HepG2 (cell line): ENCODE measurements around the gene LITAFD. TPM values are rescaled to one million over a fixed set of nuclear protein-coding genes. Genes with fewer than 3 reads are reported as not detected.
A peak's percentile ranks its signal among the peaks of the same experiment; 100 is the strongest.

ENCODE experiments used
- DNMT1 ChIP-seq: sonication (generic); formaldehyde crosslinking; IDR thresholded peaks from 2 replicates; pipeline ENCODE4 v1.5.1; 2020; ENCODE audit warnings: mild to moderate bottlenecking, missing genetic modification reagents
- HNRNPUL1 ChIP-seq: fragments of 200-400 bp; formaldehyde crosslinking; IDR thresholded peaks from 2 replicates; pipeline ENCODE4 v1.6.1; 2017; ENCODE audit warnings: low read depth, mild to moderate bottlenecking, low read length, moderate library complexity
- KMT2A ChIP-seq: sonication (generic); formaldehyde crosslinking; IDR thresholded peaks from 2 replicates; pipeline ENCODE4 v1.4.0; 2020; ENCODE audit warnings: missing genetic modification reagents
- PITX1 ChIP-seq: sonication (generic); formaldehyde crosslinking; IDR thresholded peaks from 2 replicates; pipeline ENCODE4 v1.5.1; 2020; ENCODE audit warnings: mild to moderate bottlenecking, missing genetic modification reagents
- POLR2AphosphoS2 ChIP-seq: IDR thresholded peaks from 2 replicates; pipeline ENCODE4 v1.6.1; 2011; ENCODE audit warnings: low read depth, low read length, improper control_type of control experiment
- RBM22 ChIP-seq: fragments of 200-400 bp; formaldehyde crosslinking; optimal IDR thresholded peaks from 2 replicates; pipeline ENCODE3; 2017; ENCODE audit warnings: mild to moderate bottlenecking, low read length, moderate library complexity
- SAFB2 ChIP-seq: sonication (generic); formaldehyde crosslinking; IDR thresholded peaks from 2 replicates; pipeline ENCODE4 v1.5.1; 2020; ENCODE audit warnings: missing genetic modification reagents, low read depth, mild to moderate bottlenecking, borderline replicate concordance
- SMARCC2 ChIP-seq: fragments of 450-650 bp; IDR thresholded peaks from 2 replicates; pipeline ENCODE4 v1.6.1; 2017; ENCODE audit warnings: antibody characterized with exemption, mild to moderate bottlenecking
- ZNF687 ChIP-seq: sonication (generic); formaldehyde crosslinking; IDR thresholded peaks from 2 replicates; pipeline ENCODE4 v1.5.1; 2020; ENCODE audit warnings: mild to moderate bottlenecking, missing genetic modification reagents, moderate library complexity
- polyA plus RNA-seq, 8 experiments: library from polyadenylated mRNA; depleted of rRNA in 3 of 8; stranded (reverse) in 7 of 8; unstranded in 1 of 8; fragments of >200 nt; fragmentation: Illumina TruSeq in 4 of 8; extraction: Trizol in 4 of 8; gene quantifications; 2 replicates each; pipeline versions ENCODE4 v1.2.1 to v1.2.3, GENCODE V29; 2011 to 2016; ENCODE audit warnings: low read depth in 4 of 8, missing spikeins in 1 of 8, mixed read lengths in 1 of 8; ENCODE audit not compliant: insufficient read depth in 1 of 8
- total RNA-seq, 5 experiments: library from RNA; depleted of rRNA; stranded (reverse); fragments of >200 nt; fragmentation: Illumina TruSeq; extraction: Trizol; gene quantifications; 2 replicates each; pipeline ENCODE4 v1.2.3, GENCODE V29; 2016; ENCODE audit warnings: low read depth in 1 of 5
- TF ChIP-seq, protein P1 (sequence below): sonication (generic); formaldehyde crosslinking; IDR thresholded peaks from 2 replicates; pipeline ENCODE4 v1.5.0; 2020; ENCODE audit warnings: mild to moderate bottlenecking, missing genetic modification reagents, borderline replicate concordance
- TF ChIP-seq, protein P2 (sequence below): IDR thresholded peaks from 2 replicates; pipeline ENCODE4 v1.6.1; 2016

Gene LITAFD
- total and polyA plus RNA-seq, 2 of the 13 experiments (the other 11 are each of a cell fraction or from before 2014, with no cell fraction given): not detected

GRCh38 chr16:8851761-8852403, 30.3 kb upstream of the LITAFD start (continued):
- TF ChIP-seq, protein P1, sequence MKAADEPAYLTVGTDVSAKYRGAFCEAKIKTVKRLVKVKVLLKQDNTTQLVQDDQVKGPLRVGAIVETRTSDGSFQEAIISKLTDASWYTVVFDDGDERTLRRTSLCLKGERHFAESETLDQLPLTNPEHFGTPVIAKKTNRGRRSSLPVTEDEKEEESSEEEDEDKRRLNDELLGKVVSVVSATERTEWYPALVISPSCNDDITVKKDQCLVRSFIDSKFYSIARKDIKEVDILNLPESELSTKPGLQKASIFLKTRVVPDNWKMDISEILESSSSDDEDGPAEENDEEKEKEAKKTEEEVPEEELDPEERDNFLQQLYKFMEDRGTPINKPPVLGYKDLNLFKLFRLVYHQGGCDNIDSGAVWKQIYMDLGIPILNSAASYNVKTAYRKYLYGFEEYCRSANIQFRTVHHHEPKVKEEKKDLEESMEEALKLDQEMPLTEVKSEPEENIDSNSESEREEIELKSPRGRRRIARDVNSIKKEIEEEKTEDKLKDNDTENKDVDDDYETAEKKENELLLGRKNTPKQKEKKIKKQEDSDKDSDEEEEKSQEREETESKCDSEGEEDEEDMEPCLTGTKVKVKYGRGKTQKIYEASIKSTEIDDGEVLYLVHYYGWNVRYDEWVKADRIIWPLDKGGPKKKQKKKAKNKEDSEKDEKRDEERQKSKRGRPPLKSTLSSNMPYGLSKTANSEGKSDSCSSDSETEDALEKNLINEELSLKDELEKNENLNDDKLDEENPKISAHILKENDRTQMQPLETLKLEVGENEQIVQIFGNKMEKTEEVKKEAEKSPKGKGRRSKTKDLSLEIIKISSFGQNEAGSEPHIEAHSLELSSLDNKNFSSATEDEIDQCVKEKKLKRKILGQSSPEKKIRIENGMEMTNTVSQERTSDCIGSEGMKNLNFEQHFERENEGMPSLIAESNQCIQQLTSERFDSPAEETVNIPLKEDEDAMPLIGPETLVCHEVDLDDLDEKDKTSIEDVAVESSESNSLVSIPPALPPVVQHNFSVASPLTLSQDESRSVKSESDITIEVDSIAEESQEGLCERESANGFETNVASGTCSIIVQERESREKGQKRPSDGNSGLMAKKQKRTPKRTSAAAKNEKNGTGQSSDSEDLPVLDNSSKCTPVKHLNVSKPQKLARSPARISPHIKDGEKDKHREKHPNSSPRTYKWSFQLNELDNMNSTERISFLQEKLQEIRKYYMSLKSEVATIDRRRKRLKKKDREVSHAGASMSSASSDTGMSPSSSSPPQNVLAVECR: 0 out of 2 replicates have a peak, but pooled peaks have one; percentile 23
- TF ChIP-seq DNMT1: 0 out of 2 replicates have a peak, but pooled peaks have one; percentile 29
- peak; percentile 56 for TF ChIP-seq RBM22
- 0 out of 2 replicates have a peak, but pooled peaks have one; percentile 5 for TF ChIP-seq POLR2AphosphoS2
- TF ChIP-seq HNRNPUL1: no peak
- TF ChIP-seq ZNF687: peak; percentile 13; the same call in 1 of the 2 replicates
- TF ChIP-seq KMT2A (CRISPR knock-in tag): 0 out of 2 replicates have a peak, but pooled peaks have one; percentile 23
- no peak for TF ChIP-seq SMARCC2
- TF ChIP-seq SAFB2 (CRISPR knock-in tag): 0 out of 2 replicates have a peak, but pooled peaks have one; percentile 30
- TF ChIP-seq PITX1 (CRISPR knock-in tag): 0 out of 2 replicates have a peak, but pooled peaks have one; percentile 23
- TF ChIP-seq, protein P2, sequence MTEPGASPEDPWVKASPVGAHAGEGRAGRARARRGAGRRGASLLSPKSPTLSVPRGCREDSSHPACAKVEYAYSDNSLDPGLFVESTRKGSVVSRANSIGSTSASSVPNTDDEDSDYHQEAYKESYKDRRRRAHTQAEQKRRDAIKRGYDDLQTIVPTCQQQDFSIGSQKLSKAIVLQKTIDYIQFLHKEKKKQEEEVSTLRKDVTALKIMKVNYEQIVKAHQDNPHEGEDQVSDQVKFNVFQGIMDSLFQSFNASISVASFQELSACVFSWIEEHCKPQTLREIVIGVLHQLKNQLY: no peak
- TF ChIP-seq, all 625 proteins: peak for 24
